ENCODE measurements around the gene TMEM131. TPM values are rescaled to one million over a fixed set of nuclear protein-coding genes. Genes with fewer than 3 reads are reported as not detected.

The TMEM131 gene
- total and polyA plus RNA-seq, 2 of the 8 experiments (the other 6 are each of a cell fraction or from before 2014, with no cell fraction given), result 9.7 to 22.9 TPM

GRCh38 chr2:97797355-97797754 lies 198.4 kb downstream of the TMEM131 start:
- no peak overlapping the region for H4K5ac ChIP-seq (ENCODE audit: insufficient read length, low read depth, low read length)
- H3K4me2 ChIP-seq (ENCODE audit: insufficient read depth in 1 of 2, low read depth in 2 of 2, low read length in 2 of 2), result no peak overlapping the region
- no peak overlapping the region for H3K4ac ChIP-seq (replicated peaks; ENCODE audit: insufficient read length, low read depth, low read length)
- no peak for DNase-seq (ENCODE audit: low read depth in 1 of 2, low spot score in 2 of 2)
- no peak overlapping the region for H3K23ac ChIP-seq (ENCODE audit: insufficient read length)
- H2BK5ac ChIP-seq (ENCODE audit: low read depth, low read length), result no peak overlapping the region
- ChIA-PET CTCF (ENCODE audit: partially characterized antibody) (interaction anchor here (0.8 to 1.7 kb wide), 4 partner anchors 10 to 98 kb away, joined by 3 to 6 read pairs (median 4); no protein-coding TSS in a partner anchor), POLR2A (ENCODE audit: partially characterized antibody) (no interaction called here)
- H2BK12ac ChIP-seq (ENCODE audit: low read depth, low read length), result no peak overlapping the region
- H3K56ac ChIP-seq (replicated peaks; ENCODE audit: insufficient read length, low read depth, low read length), result no peak overlapping the region
- H2BK20ac ChIP-seq (ENCODE audit: low read length), result no peak overlapping the region
- H3K4me3 ChIP-seq (ENCODE audit: extremely low read depth in 1 of 4, insufficient read depth in 2 of 4, low read depth in 3 of 4, low read length in 4 of 4), result no peak overlapping the region
- H2BK15ac ChIP-seq (ENCODE audit: low read length), result no peak overlapping the region
- no peaks in the 10 kb centered on the region for H3K9me3 ChIP-seq (ENCODE audit: insufficient read depth in 2 of 2, low read depth in 1 of 2, low read length in 1 of 2)
- peaks cover 0 to 10% (median 3%) of the 10 kb centered on the region in 4 experiments; a peak in 2 of 8 replicates for H3K36me3 ChIP-seq (ENCODE audit: control insufficient read depth in 2 of 4, insufficient read depth in 4 of 4, low read length in 3 of 4)
- H4K91ac ChIP-seq (replicated peaks; ENCODE audit: insufficient read length, low read length), result no peak overlapping the region
- H3K23me2 ChIP-seq (ENCODE audit: low read depth, low read length), result no peaks in the 10 kb centered on the region
- H3K9ac ChIP-seq (replicated peaks in 1 of 4; ENCODE audit: extremely low read depth in 1 of 4, low read depth in 3 of 4, low read length in 3 of 4), result no peak overlapping the region
- no peak for FAIRE-seq
- H3K14ac ChIP-seq (ENCODE audit: insufficient read length), result no peak overlapping the region
- H2BK120ac ChIP-seq (replicated peaks; ENCODE audit: low read depth, low read length), result no peak overlapping the region
- no peak overlapping the region for H3K18ac ChIP-seq (ENCODE audit: extremely low read depth, low read length)
- no peak overlapping the region for H2AK5ac ChIP-seq (ENCODE audit: low read depth, low read length)
- no peak overlapping the region for H4K8ac ChIP-seq (ENCODE audit: extremely low read depth, insufficient read depth, low read length)
- no peaks in the 10 kb centered on the region for H3K27me3 ChIP-seq (replicated peaks in 1 of 4; ENCODE audit: control insufficient read depth in 3 of 4, extremely low read depth in 1 of 4, insufficient read depth in 3 of 4, low read length in 3 of 4)
- H3K79me1 ChIP-seq (ENCODE audit: low read depth, low read length), result no peaks in the 10 kb centered on the region
- H4K20me1 ChIP-seq (replicated peaks in 1 of 2; ENCODE audit: control insufficient read depth in 1 of 2, insufficient read depth in 2 of 2, low read length in 2 of 2), result no peaks in the 10 kb centered on the region
- no peak for TF ChIP-seq POU5F1 (IDR thresholded peaks at IDR 0.05; ENCODE audit: low read depth, low read length)
- no peak for TF ChIP-seq RBBP5 (IDR thresholded peaks at IDR 0.05; ENCODE audit: borderline replicate concordance, low read depth, low read length)
- TF ChIP-seq POLR2A (IDR thresholded peaks at IDR 0.05; ENCODE audit: control extremely low read depth in 1 of 2, low read depth in 2 of 2, low read length in 2 of 2), result no peak
- TF ChIP-seq, protein P1, sequence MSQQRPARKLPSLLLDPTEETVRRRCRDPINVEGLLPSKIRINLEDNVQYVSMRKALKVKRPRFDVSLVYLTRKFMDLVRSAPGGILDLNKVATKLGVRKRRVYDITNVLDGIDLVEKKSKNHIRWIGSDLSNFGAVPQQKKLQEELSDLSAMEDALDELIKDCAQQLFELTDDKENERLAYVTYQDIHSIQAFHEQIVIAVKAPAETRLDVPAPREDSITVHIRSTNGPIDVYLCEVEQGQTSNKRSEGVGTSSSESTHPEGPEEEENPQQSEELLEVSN (IDR thresholded peaks at IDR 0.05), result no peak
- TF ChIP-seq KDM1A (IDR thresholded peaks at IDR 0.05; ENCODE audit: borderline replicate concordance, low read length), result no peak
- no peak for TF ChIP-seq BRCA1 (IDR thresholded peaks at IDR 0.05; ENCODE audit: low read depth, low read length)
- no peak for TF ChIP-seq HDAC6 (IDR thresholded peaks at IDR 0.05; ENCODE audit: low read depth, low read length)
- no peak for TF ChIP-seq CHD1 (IDR thresholded peaks at IDR 0.05; ENCODE audit: low read depth, low read length)
- no peak for TF ChIP-seq EZH2 (IDR thresholded peaks at IDR 0.05; ENCODE audit: low read depth, low read length, severe bottlenecking)
- H3K27ac ChIP-seq (ENCODE audit: low read depth, low read length), result no peak overlapping the region
- 91% methylated on average over 3 of the region's 3 CpGs; no CpG with 5 or more reads in 1 of the 2 experiments for WGBS, 2 experiments (ENCODE audit: extremely low coverage in 1 of 2, insufficient coverage in 1 of 2, insufficient read length in 1 of 2, insufficient replicate concordance in 2 of 2, low coverage in 1 of 2, low lambda C conversion rate in 2 of 2, missing lambda C conversion rate in 1 of 2)
- no peak overlapping the region for H2AFZ ChIP-seq (ENCODE audit: low read length)
- no peaks in the 10 kb centered on the region for H3K4me1 ChIP-seq (replicated peaks in 1 of 4; ENCODE audit: control insufficient read depth in 3 of 4, insufficient read depth in 4 of 4, low read length in 3 of 4)
- no peaks in the 10 kb centered on the region for H3K79me2 ChIP-seq (ENCODE audit: control insufficient read depth in 1 of 2, insufficient read depth in 2 of 2, low read length in 2 of 2)

All from H1 (cell line).